NCI-H446 treated with DMSO at 0.1 percent for 48 hours (cell line): ENCODE data around the gene FBXW8.

Experiments used
- DNase-seq: peaks from one replicate; lab custom pipeline; 2025; lab: John Stamatoyannopoulos, UW

Gene FBXW8

DNA sequence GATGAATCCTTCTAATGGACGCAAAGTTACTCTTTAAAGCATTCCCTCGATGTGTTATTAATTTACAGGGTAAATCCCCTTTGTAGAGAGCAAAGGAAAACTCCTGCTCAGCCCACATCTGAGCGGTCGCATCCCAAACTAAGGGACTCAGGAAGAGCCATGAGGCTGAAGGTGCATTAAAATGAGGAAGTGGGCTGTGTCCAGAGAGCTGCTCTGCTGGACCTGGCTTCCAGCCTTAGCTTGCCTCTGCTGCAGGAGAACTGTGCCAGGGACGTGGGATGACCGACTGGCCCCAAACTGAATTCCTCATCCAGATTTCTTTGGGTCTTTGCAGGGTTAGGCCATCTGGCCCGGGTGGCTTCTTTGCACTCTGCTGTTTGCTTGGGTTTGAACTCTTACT, 88.3 kb downstream of the FBXW8 start:
- no peak for DNase-seq

DNA sequence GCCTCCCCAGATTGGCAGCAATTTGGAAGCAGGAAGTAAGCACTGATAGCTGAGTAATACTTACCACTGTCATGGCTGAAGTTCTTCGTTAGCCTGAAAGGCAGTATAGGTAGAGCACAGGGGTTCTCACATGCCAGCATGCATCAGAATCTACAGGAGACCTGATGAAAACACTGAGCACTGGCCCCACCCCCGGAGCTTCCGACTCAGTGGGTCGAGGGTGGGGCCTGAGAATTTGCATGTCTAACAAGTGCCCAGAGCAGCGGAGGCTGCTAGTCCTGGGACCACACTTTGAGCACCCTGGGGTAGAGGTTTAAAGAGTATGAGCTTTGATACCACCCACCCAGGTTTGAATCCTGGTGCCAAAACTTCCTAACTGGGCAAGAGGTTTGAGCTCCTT, 89.6 kb downstream of the FBXW8 start:
- no peak for DNase-seq

DNA sequence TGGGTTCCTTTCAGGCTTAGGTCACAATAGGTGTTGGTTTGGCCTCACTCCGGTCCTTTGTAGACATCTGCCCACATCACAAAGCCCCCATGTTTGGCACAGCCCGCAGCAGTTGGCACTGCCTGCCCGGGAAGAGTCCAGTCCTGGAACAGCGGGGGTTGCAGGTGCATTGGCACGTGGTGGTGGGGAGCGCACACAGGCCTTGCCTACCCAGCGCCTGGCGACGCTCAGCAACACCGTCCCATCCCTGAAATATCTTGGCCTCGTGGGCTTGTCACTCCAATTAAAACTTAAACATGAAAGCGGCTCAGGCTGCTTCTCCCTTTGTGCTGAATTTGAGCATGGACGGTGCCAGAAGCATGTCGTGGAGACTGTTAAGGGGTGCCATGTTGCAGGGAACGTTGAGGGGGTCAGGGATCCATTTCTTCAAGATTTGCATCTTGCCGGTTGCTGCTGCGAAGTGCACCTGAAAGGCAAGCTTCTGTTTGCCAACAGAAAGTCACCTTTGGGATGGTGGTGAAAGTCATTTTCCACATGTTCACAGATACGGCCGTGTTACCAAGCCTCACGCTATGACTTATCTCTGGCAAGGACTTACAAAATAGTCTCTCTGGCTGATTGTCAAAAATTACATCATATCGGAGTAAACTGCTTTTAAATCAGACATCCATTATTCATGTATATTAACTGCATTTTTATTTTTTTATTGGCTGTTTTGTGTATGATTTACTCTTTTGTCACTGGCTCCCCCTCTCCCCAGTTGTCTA, 91.5 kb downstream of the FBXW8 start:
- DNase-seq, result no peak

DNA sequence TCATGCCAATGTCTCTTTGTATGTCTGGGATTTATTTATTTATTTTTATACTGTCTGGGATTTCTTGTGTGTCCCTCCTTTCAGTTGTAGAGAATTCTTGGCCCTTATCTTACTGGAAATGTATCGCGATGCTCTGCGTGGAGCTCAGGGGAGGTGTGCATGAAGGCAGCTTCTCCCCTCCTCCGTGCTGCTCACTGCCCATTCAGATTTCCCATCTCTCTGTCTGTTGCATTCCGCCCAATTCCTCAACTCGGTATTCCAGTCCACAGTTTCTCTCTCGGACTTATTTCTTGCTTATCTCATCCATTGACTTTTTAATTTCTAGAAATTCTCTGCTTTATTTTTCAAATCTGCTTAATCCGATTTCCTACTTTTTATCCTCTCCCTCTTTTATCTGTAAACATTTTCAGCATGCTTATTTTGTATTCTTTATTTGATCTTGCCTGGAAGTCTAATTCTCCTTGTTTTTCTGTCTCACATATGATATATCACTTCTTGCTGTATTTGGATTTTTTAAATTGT, 93.2 kb downstream of the FBXW8 start:
- DNase-seq, result no peak

DNA sequence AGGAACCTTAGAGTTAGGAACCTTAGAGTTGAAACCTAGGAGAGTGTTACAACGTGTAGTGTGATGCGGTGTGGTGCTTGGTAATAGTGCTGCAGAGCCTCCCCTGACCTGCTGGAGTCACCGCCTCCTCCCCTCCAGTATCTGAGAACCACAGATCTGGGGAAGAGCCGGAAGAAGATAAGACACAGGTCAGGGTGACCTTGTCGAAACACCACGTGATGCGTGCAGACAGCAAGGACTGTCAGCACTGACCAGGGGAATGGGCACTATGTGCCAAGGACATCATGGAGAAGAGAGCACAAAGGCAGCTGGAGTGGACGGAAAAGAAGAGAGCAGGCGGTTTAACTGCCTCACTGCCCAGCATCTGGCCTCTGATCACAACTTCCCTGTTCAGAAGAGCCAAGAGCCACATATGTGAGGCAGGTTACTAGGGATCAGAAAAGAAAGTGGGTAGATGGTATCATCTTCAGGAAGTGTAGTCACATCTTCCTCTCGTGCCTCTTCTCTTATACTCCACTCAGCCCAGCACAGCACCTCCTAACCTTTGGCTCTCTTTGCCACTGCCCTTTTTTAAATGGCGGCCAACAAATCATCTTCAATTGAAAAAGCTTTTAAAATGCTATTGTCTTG, 94.8 kb downstream of the FBXW8 start:
- DNase-seq, result no peak

DNA sequence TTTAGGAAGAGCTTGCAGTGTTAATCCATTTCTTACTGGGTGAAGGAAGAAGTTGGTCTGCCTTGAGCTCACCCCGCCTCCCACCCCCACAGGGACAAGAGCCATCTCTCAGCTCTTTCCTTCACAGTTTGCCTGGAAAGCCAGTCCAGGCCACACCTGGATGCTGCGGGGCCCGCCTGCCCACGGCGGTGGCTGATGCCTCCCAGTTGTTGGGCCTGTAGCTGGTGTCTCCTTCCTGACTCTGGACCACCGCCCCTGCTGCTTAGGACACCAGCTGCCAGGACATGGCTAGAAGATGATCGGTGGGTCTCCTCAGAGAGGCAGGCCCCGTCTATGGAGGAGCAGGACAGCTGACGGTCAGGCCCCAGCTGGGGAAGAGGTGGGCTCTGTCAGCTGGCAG, 95.6 kb downstream of the FBXW8 start:
- no peak for DNase-seq

DNA sequence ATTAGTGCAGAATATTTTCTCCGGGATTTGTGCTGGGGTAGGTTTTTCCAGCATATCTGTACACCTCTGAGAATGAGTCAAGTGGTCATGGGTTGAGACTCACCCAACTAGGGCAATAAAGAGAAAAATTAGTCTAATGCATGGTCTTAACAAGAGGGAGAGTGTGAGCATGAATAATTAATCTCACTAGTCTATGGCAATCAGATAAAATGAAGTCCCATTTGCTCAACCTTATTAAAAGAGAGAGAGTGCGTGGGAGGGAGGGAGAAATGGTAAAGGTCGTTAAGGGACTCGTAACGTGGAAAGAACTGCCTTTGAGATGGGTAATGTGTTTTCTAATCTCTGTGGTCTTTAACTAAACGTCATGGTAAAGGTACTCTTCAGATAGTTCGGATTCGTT, 96.8 kb downstream of the FBXW8 start:
- DNase-seq, result no peak

DNA sequence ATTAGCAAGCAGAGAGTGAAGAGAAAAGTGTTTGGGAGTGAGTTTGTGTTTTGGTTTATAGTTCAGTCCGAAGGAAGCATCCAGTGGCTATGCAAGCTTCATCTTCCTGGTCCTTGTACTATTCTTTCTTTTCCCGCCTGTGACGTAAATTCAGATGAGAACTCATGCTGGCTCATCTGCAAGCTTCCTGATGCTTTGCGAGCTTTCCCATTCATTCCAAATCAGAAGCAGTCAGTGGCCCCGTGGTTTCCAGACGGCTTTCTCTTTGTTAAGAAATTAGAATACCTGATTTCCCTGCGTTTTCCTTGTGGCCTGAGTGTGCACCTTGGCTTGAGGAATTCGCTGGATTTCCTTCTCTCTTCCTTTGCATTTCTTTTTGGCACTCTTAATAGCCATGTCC, 99.0 kb downstream of the FBXW8 start:
- DNase-seq, result no peak

DNA sequence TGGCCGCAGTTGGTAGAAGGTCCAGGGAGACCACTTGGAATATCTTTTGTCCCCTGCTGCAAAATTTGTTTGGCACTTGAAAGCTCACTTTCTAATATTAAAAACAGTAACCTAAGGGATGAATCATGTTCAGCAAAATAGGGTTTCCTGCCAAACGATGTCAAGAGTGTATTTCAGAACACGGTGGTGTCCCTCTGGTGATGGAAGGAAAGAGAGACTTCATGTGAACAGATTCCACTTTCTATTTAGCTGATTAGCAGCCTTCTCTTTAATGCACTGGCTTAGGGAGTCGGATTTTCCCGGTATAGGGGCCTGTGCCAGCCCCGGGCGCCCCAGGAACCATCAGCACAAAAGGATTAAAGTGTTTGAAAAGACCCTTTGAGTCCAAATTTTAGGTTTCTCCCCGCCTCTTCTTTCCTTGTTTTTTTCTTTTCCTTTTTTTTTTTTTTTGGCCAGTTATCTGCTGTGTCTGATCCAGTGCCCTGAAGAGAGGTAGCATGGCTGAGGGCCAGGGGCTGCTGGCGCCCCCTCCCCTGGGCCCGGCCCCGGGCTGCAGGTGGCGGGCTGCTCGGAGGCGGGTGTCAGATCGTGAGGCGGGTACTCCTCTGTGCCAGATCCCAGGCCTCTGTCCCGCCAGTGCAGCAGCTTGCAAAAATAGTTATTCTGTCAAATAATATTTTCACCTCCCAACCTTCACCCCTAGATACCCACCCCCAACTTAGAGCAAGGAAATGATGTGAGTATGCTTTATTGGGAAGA, 100.1 kb downstream of the FBXW8 start:
- DNase-seq, result peak; percentile 76

DNA sequence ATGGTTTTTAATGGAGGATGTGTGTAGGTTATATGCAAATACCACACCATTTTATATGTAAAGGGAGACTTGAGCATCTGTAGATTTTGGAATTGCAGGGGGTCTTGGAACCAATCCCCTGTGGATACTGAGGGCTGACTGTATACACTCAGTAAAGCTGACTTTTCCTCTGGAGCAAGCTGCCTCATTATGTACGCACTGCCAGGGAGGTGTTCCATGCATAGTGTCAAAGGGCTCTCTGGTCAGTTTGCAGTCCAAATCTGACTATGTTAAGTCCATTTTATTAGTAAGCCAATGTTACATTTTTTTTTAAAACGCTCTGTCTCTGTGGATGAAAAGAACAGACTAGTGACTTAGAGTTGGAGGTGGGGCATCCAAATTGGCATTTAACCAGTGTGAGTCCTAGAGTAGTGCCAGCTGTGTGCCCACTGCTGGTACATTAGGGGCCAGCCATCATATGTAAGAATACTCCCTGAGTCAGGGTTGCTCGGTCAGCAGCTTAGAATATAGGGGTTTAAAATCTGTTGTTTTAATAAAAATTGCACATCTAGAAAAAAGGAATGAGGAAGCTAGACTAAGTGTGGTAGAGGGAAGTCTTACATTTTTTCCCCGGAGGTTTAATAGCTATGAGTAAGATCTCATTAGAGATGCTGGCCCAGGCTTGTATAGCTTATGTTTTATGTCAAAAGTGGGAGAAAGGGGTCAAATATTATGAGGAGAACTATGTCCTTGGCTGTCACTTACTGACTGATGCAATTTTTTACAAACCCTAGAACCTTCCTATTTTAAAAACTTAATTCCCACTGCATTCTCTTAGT, 101.4 kb downstream of the FBXW8 start:
- DNase-seq, result peak; percentile 32

DNA sequence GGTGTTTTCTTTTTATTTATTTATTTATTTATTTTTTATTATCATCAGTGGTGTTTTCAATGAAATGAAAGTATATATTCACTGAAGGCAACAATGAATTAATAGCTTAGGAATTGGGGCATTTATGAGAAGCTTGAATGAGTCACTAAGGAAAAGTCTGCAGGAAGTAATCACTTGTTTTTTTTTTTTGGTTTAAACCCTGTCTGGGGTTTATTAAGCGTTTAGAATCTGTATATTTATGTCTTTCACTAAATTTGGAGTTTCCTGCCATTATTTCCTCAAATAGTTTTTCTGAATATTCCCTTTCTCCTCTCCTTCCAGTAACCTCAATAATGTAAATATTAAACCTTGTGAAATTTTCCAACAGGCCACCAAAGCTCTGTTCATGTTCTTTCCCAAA, 103.0 kb downstream of the FBXW8 start:
- no peak for DNase-seq

DNA sequence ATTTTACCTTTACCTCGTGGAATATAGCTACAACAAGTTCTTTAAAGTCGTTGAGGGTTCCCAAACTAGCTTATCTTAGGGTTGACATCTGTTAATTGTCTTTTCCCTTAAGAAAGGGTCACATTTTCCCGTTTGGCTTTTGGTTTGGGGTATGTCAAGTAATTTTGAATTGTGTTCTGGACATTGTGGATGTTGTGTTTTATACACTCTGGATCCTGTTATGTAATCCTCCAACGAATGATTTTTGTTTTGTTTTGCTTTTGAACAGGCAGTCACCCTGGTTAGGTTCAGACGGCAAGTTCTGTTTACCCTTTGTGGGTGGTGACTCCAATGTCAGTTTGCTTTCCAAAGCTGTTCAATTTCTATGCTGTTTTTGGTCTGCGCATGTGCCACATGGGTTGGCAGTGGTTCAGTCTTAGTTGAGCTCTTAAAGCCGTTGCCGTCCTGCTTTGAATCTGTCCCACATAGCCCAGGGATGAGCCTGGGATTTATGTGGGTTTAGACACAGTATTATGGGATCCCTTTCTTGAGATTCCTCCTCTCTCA, 103.7 kb downstream of the FBXW8 start:
- no peak for DNase-seq

DNA sequence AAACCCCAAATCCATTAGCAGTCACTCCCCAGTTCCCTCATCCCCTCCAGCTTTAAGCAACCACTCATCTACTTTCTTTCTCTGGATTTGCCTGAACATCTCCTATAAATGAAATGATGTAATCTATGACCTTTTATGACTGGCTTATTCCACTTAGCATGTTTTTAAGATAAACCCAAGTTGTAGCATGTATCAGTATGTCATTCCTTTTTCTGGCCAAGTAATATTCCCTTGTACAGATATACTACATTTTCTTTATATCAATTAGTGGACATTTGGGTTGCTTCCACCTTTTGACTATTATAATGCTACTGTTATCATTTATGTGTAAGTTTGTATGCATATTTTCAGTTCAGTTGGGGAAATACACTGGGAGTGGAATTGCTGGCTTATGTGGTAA, 105.1 kb downstream of the FBXW8 start:
- DNase-seq, result no peak

DNA sequence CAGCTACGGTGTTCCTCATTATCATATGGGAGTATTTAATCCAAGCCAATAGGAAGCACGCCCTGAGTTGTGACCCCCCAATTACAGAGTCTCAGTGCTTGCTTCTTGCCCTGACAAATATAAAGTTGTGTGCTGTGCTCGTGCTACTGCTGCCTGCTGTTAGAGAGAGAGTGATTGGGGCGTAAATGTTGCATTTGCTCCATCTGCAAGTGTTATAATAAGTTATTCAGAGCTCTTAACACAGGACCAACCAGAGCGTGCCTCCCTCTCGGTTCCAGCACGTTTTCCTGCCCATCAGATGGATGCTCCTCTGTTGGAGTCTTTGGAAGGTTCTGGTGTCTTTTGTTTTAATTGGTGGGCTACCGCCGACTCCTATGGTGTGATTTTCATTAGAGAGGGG, 107.1 kb downstream of the FBXW8 start:
- no peak for DNase-seq

DNA sequence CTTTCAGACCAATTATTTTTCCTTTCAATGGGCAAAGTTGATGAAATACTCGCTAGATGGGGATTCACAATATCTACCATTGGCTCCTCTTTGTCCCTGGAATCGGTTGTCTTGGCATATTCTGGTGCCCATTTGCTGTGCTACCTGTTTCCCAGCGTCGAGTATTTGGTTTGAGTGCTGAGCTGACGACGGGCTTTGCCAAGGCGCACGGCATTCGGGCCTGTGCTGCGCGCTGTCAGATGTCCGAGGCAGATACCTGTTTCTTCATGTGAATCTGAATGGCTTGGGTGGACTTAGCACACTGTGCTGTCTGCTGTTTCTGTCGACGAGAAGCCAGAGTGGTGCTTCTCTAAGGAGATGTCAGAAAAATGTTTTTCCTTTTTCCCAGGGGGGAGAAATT, 107.5 kb downstream of the FBXW8 start:
- no peak for DNase-seq

DNA sequence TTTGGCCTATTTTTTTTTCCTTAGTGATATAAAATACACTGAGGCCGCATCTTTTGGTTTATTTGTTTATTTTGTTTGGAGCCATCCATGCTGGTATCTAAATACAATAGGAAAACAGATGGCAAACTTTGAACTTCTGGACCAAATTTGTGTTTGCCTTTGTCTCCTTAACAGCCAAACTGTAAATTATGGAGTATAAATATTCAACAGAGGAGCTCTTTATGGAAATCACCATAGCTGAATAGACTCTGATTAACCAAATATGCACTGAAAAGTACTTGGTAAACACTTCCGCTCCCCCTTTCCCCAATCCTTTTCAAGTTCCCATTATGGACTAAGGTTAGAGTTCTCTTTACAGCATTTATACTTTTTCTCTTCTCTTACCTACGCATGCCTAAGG, 107.9 kb downstream of the FBXW8 start:
- DNase-seq, result no peak

DNA sequence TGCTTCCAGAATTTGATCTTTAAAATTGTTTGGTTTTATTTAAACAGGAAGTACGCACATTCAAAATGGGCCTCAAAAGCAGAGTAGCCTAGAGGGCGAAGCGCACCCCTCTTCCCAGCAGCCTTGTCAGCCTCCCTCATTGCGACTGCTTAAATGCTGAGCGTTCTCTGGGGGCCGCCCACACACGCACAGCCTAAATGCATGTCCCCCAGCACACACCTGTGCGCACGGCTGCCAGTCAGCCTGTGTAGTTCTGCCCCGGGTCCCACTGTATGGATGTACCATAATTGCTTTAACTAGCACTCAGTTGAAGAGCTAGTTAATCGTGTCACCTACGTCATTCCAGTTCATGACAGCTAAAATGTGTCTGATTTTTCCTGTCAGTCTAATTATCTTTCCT, 109.1 kb downstream of the FBXW8 start:
- no peak for DNase-seq

DNA sequence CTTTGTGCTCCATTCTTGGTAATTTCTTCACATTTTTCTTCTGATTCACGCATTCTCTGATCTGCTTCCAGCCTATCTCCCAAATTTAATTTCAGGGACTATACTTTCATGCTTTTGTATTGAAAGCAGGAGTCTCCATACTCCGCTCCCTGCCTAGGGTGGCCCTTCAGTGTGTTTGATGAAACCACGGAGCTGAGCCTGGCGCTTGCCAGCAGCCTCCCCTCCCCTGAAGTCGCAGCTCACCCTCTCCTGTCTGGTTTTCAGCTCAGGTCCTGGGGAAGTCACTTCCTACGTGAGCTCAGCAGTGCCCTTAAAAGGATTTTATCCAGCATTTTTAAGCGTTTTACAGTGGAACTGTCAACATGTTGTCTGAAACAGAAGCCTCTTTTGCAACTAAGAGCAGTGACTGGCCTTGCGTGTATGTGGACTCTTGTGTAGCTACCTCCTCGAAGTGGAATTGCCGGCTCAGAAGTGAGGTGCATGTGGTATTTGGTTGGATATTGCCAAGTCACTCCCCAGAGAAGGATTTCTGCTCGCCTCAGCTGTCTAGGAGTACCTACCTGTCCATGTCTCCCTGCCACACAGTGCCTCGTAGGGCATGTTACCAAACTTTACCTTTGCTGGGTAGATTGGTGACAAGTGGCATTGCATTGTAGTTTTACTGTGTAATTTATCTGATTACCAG, 109.9 kb downstream of the FBXW8 start:
- no peak for DNase-seq

DNA sequence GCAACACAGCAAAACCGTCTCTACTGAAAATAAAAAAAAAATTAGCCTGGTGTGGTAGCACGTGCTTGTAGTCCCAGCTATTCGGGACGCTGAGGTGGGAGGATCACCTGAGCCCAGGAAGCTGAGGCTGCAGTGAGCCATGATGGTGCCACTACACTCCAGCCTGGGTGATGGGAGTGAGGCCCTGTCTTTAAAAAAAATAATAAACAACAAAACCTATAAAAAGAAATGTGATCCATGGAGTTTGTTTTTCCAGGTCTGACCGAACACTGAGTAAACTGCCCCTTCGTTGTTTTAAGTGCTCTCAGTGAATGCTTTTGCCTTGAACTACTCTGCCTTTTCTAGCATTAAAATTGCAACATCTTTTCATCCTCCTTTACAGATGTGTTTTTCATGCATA, 111.7 kb downstream of the FBXW8 start:
- DNase-seq, result no peak

DNA sequence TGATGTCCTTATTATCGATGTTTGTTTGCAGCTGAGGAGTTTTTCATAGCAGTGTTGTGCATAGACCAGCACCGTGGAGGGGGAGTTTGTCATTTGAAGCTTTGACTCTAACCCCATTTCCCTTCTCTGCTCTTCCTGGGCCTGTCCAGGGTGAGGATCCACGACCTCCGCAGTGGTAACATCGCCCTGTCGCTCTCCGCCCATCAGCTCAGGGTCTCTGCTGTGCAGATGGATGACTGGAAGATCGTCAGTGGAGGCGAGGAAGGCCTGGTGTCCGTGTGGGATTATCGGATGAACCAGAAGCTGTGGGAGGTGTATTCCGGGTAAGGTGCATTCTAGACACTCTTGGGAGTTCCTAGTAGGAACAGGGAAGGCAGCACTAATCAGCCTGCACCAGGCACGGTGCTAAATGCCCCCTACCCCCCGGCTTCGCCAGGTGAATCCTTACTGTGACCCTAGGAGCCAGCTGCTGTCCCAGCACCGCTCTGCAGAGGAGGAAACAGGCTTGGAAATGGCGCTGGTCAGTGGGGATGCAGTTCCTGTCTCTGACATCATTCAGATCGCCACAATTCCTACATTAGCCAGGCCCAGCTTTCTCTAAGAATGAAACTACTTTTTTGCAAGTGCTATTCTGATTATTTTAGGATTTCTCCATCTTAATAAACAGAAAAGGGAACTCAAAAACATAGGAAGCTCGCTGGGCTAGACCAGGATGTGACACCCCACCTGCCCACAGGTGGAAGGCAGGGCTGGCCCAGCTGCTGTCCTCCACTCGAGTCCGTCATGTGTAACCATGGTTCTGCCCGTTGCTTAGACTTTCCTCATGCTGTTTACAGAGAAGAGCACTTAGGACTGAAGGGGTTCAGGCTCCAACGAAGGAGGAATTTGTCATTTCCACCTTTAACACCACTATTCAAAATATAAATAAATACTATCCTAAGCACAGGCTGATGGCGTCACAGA, 113.5 kb downstream of the FBXW8 start:
- no peak for DNase-seq
